SK-N-SH (cell line): ENCODE measurements around the gene LARGE1. TPM values are rescaled to one million over a fixed set of nuclear protein-coding genes. Genes with fewer than 3 reads are reported as not detected.

Source experiments
- CTCF ChIA-PET: fragments of 300-600, 350-600 bp; formaldehyde crosslinking; extraction: SDS; loops from one replicate; lab custom pipeline; 2021; lab: Yijun Ruan, JAX
- POLR2A ChIA-PET: fragments of 350-600 bp; sonication (Branson Sonifier 250); formaldehyde crosslinking; extraction: SDS; loops from one replicate; lab custom pipeline; 2020; ENCODE audit warnings: antibody characterized with exemption, inconsistent platforms; lab: Yijun Ruan, JAX
- DNase-seq: peaks from one replicate; pipeline ENCODE4 v3.0.0; 2012
- H2AFZ ChIP-seq: fragments of 200-600 bp; sonication (generic); 2 replicates; pipeline ENCODE4 v1.8.1; 2016; ENCODE audit warnings: antibody characterized with exemption, mild to moderate bottlenecking, low read depth
- H3F3A ChIP-seq: fragments of 200-600 bp; sonication (generic); replicated peaks from 2 replicates; pipeline ENCODE3; 2016; ENCODE audit warnings: antibody characterized with exemption, mild to moderate bottlenecking; ENCODE audit not compliant: insufficient read depth
- H3K27ac ChIP-seq, 2 experiments: fragments of 200-500 bp in 1 of 2; fragments of 200-600 bp in 1 of 2; sonication (Bioruptor generic) in 1 of 2; sonication (generic), shearing (Covaris generic) in 1 of 2; 2 replicates each; pipeline versions ENCODE4 v1.5.1 to v1.6.1; 2014 to 2016; ENCODE audit warnings: low read depth in 2 of 2, inconsistent platforms in 1 of 2, low read length in 1 of 2, mild to moderate bottlenecking in 1 of 2, mixed read lengths in 1 of 2
- H3K27me3 ChIP-seq: fragments of 200-600 bp; sonication (generic), shearing (Covaris generic); 2 replicates; pipeline ENCODE4 v1.6.1; 2016; ENCODE audit warnings: mixed run types; ENCODE audit not compliant: insufficient read depth
- H3K36me3 ChIP-seq, 2 experiments: fragments of 200-500 bp in 1 of 2; fragments of 200-600 bp in 1 of 2; sonication (Bioruptor generic) in 1 of 2; sonication (generic) in 1 of 2; replicated peaks in 1 of 2; 2 replicates each; pipeline versions ENCODE3 to v1.5.1; 2014 to 2016; ENCODE audit warnings: low read length in 1 of 2, mild to moderate bottlenecking in 1 of 2; ENCODE audit not compliant: insufficient read depth in 2 of 2, control insufficient read depth in 1 of 2
- H3K4me1 ChIP-seq, 2 experiments: fragments of 200-500 bp in 1 of 2; fragments of 200-600 bp in 1 of 2; sonication (Bioruptor generic) in 1 of 2; sonication (generic), shearing (Covaris generic) in 1 of 2; 2 replicates each; pipeline versions ENCODE4 v1.5.1 to v1.6.1; 2014 to 2016; ENCODE audit warnings: low read depth in 1 of 2, low read length in 1 of 2, mixed run types in 1 of 2; ENCODE audit not compliant: insufficient read depth in 2 of 2, control insufficient read depth in 1 of 2
- H3K4me2 ChIP-seq: fragments of 200-600 bp; sonication (generic), shearing (Covaris generic); 2 replicates; pipeline ENCODE4 v1.6.1; 2017; ENCODE audit warnings: mixed run types
- H3K4me3 ChIP-seq, 2 experiments: fragments of 200-500 bp in 1 of 2; fragments of 200-600 bp in 1 of 2; sonication (Bioruptor generic) in 1 of 2; sonication (generic), shearing (Covaris generic) in 1 of 2; 2 replicates each; pipeline versions ENCODE4 v1.5.1 to v1.8.1; 2014 to 2016; ENCODE audit warnings: low read depth in 2 of 2, inconsistent platforms in 1 of 2, low read length in 1 of 2, mild to moderate bottlenecking in 1 of 2, mixed read lengths in 1 of 2, moderate library complexity in 1 of 2
- H3K79me2 ChIP-seq: fragments of 200-600 bp; sonication (generic); 2 replicates; pipeline ENCODE4 v1.8.1; 2017; ENCODE audit warnings: mild to moderate bottlenecking; ENCODE audit not compliant: insufficient read depth
- H3K9ac ChIP-seq: fragments of 200-600 bp; sonication (generic); 2 replicates; pipeline ENCODE4 v1.6.1; 2017; ENCODE audit warnings: mixed run types
- H3K9me2 ChIP-seq: fragments of 200-600 bp; sonication (generic); 2 replicates; pipeline ENCODE4 v1.6.1; 2017; ENCODE audit warnings: mixed run types
- H3K9me3 ChIP-seq: fragments of 200-600 bp; sonication (generic); 2 replicates; pipeline ENCODE4 v1.6.1; 2017; ENCODE audit warnings: mixed run types, mild to moderate bottlenecking, moderate library complexity
- H4K20me1 ChIP-seq: fragments of 200-600 bp; sonication (generic); 2 replicates; pipeline ENCODE4 v1.6.1; 2017; ENCODE audit warnings: mild to moderate bottlenecking, mixed run types; ENCODE audit not compliant: insufficient read depth
- EP300 ChIP-seq, 2 experiments: IDR thresholded peaks; 2 replicates each; pipeline versions ENCODE4 v1.4.0 to v1.6.1; 2012; ENCODE audit warnings: borderline replicate concordance in 1 of 2, low read depth in 1 of 2, low read length in 1 of 2
- FOSL2 ChIP-seq: IDR thresholded peaks from 2 replicates; pipeline ENCODE4 v1.4.0; 2012; ENCODE audit warnings: low read depth, mild to moderate bottlenecking, moderate library complexity, borderline replicate concordance
- GABPA ChIP-seq: IDR thresholded peaks from 2 replicates; pipeline ENCODE4 v1.4.0; 2012; ENCODE audit warnings: low read depth, mild to moderate bottlenecking
- IRF3 ChIP-seq: fragments of 150-350 bp; IDR thresholded peaks from 2 replicates; pipeline ENCODE4 v1.6.1; 2016; ENCODE audit warnings: mild to moderate bottlenecking, low read depth, low read length
- JUND ChIP-seq: IDR thresholded peaks from 2 replicates; pipeline ENCODE4 v1.4.0; 2012
- MXI1 ChIP-seq: IDR thresholded peaks from 2 replicates; pipeline ENCODE4 v1.6.1; 2012; ENCODE audit warnings: mild to moderate bottlenecking, low read depth, low read length, improper control_type of control experiment
- NRF1 ChIP-seq: IDR thresholded peaks from 2 replicates; pipeline ENCODE4 v1.6.1; 2012; ENCODE audit warnings: low read depth, mild to moderate bottlenecking, low read length
- PBX3 ChIP-seq: IDR thresholded peaks from 2 replicates; pipeline ENCODE4; 2012
- POLR2AphosphoS5 ChIP-seq: IDR thresholded peaks from 2 replicates; pipeline ENCODE4 v1.6.1; 2012; ENCODE audit warnings: low read depth, low read length
- RAD21 ChIP-seq: IDR thresholded peaks from 2 replicates; pipeline ENCODE4 v1.6.1; 2012; ENCODE audit warnings: mild to moderate bottlenecking, low read length
- RFX5 ChIP-seq: IDR thresholded peaks from 2 replicates; pipeline ENCODE4 v1.6.1; 2012; ENCODE audit warnings: mild to moderate bottlenecking, improper control_type of control experiment, low read length
- RXRA ChIP-seq: IDR thresholded peaks from 2 replicates; pipeline ENCODE4 v1.4.0; 2012; ENCODE audit warnings: low read depth, mild to moderate bottlenecking, borderline replicate concordance
- SIN3A ChIP-seq: IDR thresholded peaks from 2 replicates; pipeline ENCODE4 v1.6.1; 2012; ENCODE audit warnings: low read depth, mild to moderate bottlenecking, low read length, moderate library complexity, borderline replicate concordance
- SMC3 ChIP-seq: IDR thresholded peaks from 2 replicates; pipeline ENCODE4 v1.6.1; 2012; ENCODE audit warnings: low read depth, low read length, improper control_type of control experiment
- TAF1 ChIP-seq: IDR thresholded peaks from 2 replicates; pipeline ENCODE4 v1.6.1; 2012; ENCODE audit warnings: low read depth, mild to moderate bottlenecking, low read length, moderate library complexity, borderline replicate concordance
- TCF12 ChIP-seq: IDR thresholded peaks from 2 replicates; pipeline ENCODE4 v1.4.0; 2012
- ZBTB33 ChIP-seq: IDR thresholded peaks from 2 replicates; pipeline ENCODE4 v1.4.0; 2012; ENCODE audit warnings: low read depth, borderline replicate concordance
- WGBS: methylation state at CpG from one replicate; pipeline ENCODE4 v1.1.6; 2017; ENCODE audit warnings: low lambda C conversion rate; 5-methylcytosine and 5-hydroxymethylcytosine counted together
- polyA plus RNA-seq, 3 experiments: library from polyadenylated mRNA; depleted of rRNA; stranded (reverse); fragments of >200 nt; gene quantifications; 2 replicates each; pipeline ENCODE4 v1.2.3, GENCODE V29; 2012

The LARGE1 gene
- polyA plus RNA-seq, 1 of the 3 experiments (the other 2 are of a cell fraction), result 1.1 TPM

GRCh38 chr22:33232071-33232470, 688.2 kb downstream of the LARGE1 start:
- CTCF ChIA-PET, result no interaction called here
- Histone ChIP-seq H3F3A (no peaks in the 10 kb centered on the region), H3K4me2 (no peak overlapping the region), H3K9me3 (peaks cover 4% of the 10 kb centered on the region; the same call in 1 of the 2 replicates), H3K9me2 (no peaks in the 10 kb centered on the region), H3K4me1 (no peaks in the 10 kb centered on the region), H3K9ac (no peak overlapping the region), H3K79me2 (no peaks in the 10 kb centered on the region), H2AFZ (no peak overlapping the region), H3K4me3 (no peak overlapping the region), H3K27ac (no peak overlapping the region), H3K36me3 (no peaks in the 10 kb centered on the region), H3K27me3 (no peaks in the 10 kb centered on the region), H4K20me1 (no peaks in the 10 kb centered on the region)
- TF ChIP-seq RFX5, result no peak
- TF ChIP-seq MXI1, result no peak
- TF ChIP-seq RAD21, result no peak
- no peak for TF ChIP-seq POLR2AphosphoS5
- no peak for TF ChIP-seq SIN3A
- no peak for TF ChIP-seq IRF3
- no peak for TF ChIP-seq PBX3
- TF ChIP-seq JUND, result no peak
- TF ChIP-seq FOSL2, result no peak
- TF ChIP-seq TAF1, result no peak
- TF ChIP-seq TCF12, result no peak
- TF ChIP-seq NRF1, result no peak
- no peak for TF ChIP-seq SMC3
- no peak for TF ChIP-seq RXRA
- TF ChIP-seq GABPA, result no peak
- no peak for TF ChIP-seq ZBTB33
- no peak for TF ChIP-seq EP300 (IDR thresholded peaks at IDR 0.05; ENCODE audit: borderline replicate concordance in 1 of 2, low read depth in 1 of 2, low read length in 1 of 2)
- WGBS, result 2% methylated on average over 5 of the region's 5 CpGs
- no peak for DNase-seq
- POLR2A ChIA-PET, result no interaction called here
